Hindlimb muscle (tissue), 1 donor: ENCODE data around the gene CTBP2. TPM values are rescaled to one million over a fixed set of nuclear protein-coding genes. Genes with fewer than 3 reads are reported as not detected.
"Not testable (repeated sequence)": the region's sequence is repeated elsewhere in the genome, so short reads cannot be mapped to it uniquely, and the experiment has no call there.

Experiments used
- DNase-seq: peaks from one replicate; pipeline ENCODE4 v3.0.0-alpha.2; 2013
- polyA plus RNA-seq: library from polyadenylated mRNA; unstranded; fragments of 120-200 nt; gene quantifications from one replicate; pipeline ENCODE4 v1.2.1, GENCODE V29; 2013; ENCODE audit not compliant: insufficient read length

CTBP2 gene
- polyA plus RNA-seq, 1 donor = 41.4 TPM

GRCh38 chr10:125085258-125086054 is 74.9 kb downstream of the CTBP2 start:
- no peak for DNase-seq

- no peak for DNase-seq
Measured at GRCh38 chr10:125084614-125085257, 75.6 kb downstream of the CTBP2 start.

- no peak for DNase-seq
Measured at GRCh38 chr10:125084191-125084613, 76.2 kb downstream of the CTBP2 start.

GRCh38 chr10:125083576-125083920 is 76.8 kb downstream of the CTBP2 start:
- no peak for DNase-seq

- no peak for DNase-seq
Measured at GRCh38 chr10:125082881-125083575, 77.3 kb downstream of the CTBP2 start.

- DNase-seq = not testable (repeated sequence)
Measured at GRCh38 chr10:125082471-125082870, 77.9 kb downstream of the CTBP2 start.

- DNase-seq = no peak
Measured at GRCh38 chr10:125081931-125082330, 78.4 kb downstream of the CTBP2 start.

GRCh38 chr10:125080984-125081383 is 79.4 kb downstream of the CTBP2 start:
- no peak for DNase-seq

- no peak for DNase-seq
Measured at GRCh38 chr10:125080296-125080695, 80.1 kb downstream of the CTBP2 start.

GRCh38 chr10:125079091-125079600 is 81.2 kb downstream of the CTBP2 start:
- no peak for DNase-seq

- DNase-seq = no peak
Measured at GRCh38 chr10:125076891-125077541, 83.3 kb downstream of the CTBP2 start.

- DNase-seq = no peak
Measured at GRCh38 chr10:125076121-125076825, 84.1 kb downstream of the CTBP2 start.

- no peak for DNase-seq
Measured at GRCh38 chr10:125073996-125074395, 86.4 kb downstream of the CTBP2 start.

GRCh38 chr10:125072794-125073193 is 87.6 kb downstream of the CTBP2 start:
- no peak for DNase-seq

GRCh38 chr10:125071008-125071407 is 89.4 kb downstream of the CTBP2 start:
- no peak for DNase-seq

GRCh38 chr10:125068406-125068805 is 92.0 kb downstream of the CTBP2 start:
- DNase-seq = no peak

- no peak for DNase-seq
Measured at GRCh38 chr10:125067764-125068163, 92.6 kb downstream of the CTBP2 start.

- no peak for DNase-seq
Measured at GRCh38 chr10:125066764-125067450, 93.5 kb downstream of the CTBP2 start.

- DNase-seq = no peak
Measured at GRCh38 chr10:125064681-125065492, 95.5 kb downstream of the CTBP2 start.

GRCh38 chr10:125063256-125063925 is 97.0 kb downstream of the CTBP2 start:
- DNase-seq = no peak
